ENCODE data around the gene COG4. TPM values are rescaled to one million over a fixed set of nuclear protein-coding genes. Genes with fewer than 3 reads are reported as not detected.
A peak's percentile ranks its signal among the peaks of the same experiment; 100 is the strongest.

The COG4 gene
- total RNA-seq, 6 experiments from 2014 or later: 24.5 to 32.9 (median 30.7) TPM

GRCh38 chr16:70520612-70521297, 2.6 kb downstream of the COG4 start:
- no peak overlapping the region for H3K27ac ChIP-seq
- peaks cover 0 to 18% (median 7%) of the 10 kb centered on the region in 4 donors for H3K4me1 ChIP-seq
- intact Hi-C loops (cut with DNase I): no loop called here
- ATAC-seq (no peak), DNase-seq (no peak)
- peaks cover 0 to 28% (median 18%) of the 10 kb centered on the region in 4 donors for H3K36me3 ChIP-seq
- H3K9me3 ChIP-seq: no peaks in the 10 kb centered on the region
- H3K4me3 ChIP-seq: no peak overlapping the region
- WGBS (ENCODE audit: insufficient coverage, low coverage, low lambda C conversion rate, missing lambda C conversion rate): 65% methylated on average over 8 of the region's 8 CpGs
- TF ChIP-seq POLR2A (IDR thresholded peaks at IDR 0.05) (no peak), CTCF (IDR thresholded peaks at IDR 0.05) (no peak)
- no peaks in the 10 kb centered on the region for H3K27me3 ChIP-seq

GRCh38 chr16:70512456-70512855, 10.9 kb downstream of the COG4 start:
- DNase-seq (no peak), ATAC-seq (peak in 1 of 4 donors; percentile 41)
- H3K36me3 ChIP-seq: peaks cover 0 to 97% (median 43%) of the 10 kb centered on the region in 4 donors
- H3K27ac ChIP-seq: no peak overlapping the region
- H3K4me1 ChIP-seq: no peaks in the 10 kb centered on the region
- no peaks in the 10 kb centered on the region for H3K9me3 ChIP-seq
- WGBS (ENCODE audit: insufficient coverage, low coverage, low lambda C conversion rate, missing lambda C conversion rate): 61% methylated on average over 5 of the region's 5 CpGs
- intact Hi-C loops (cut with DNase I): no loop called here
- H3K4me3 ChIP-seq: no peak overlapping the region
- H3K27me3 ChIP-seq: no peaks in the 10 kb centered on the region
- TF ChIP-seq POLR2A (IDR thresholded peaks at IDR 0.05) (no peak), CTCF (IDR thresholded peaks at IDR 0.05) (no peak)

GRCh38 chr16:70511833-70512232, 11.5 kb downstream of the COG4 start:
- no peak overlapping the region for H3K27ac ChIP-seq
- DNase-seq (no peak), ATAC-seq (no peak)
- peaks cover 0 to 97% (median 39%) of the 10 kb centered on the region in 4 donors for H3K36me3 ChIP-seq
- H3K4me3 ChIP-seq: no peak overlapping the region
- TF ChIP-seq POLR2A (IDR thresholded peaks at IDR 0.05) (no peak), CTCF (IDR thresholded peaks at IDR 0.05) (no peak)
- 100% methylated on average over 1 of the region's 1 CpG for WGBS (ENCODE audit: insufficient coverage, low coverage, low lambda C conversion rate, missing lambda C conversion rate)
- intact Hi-C loops (cut with DNase I): no loop called here
- H3K9me3 ChIP-seq: no peaks in the 10 kb centered on the region
- no peaks in the 10 kb centered on the region for H3K4me1 ChIP-seq
- no peaks in the 10 kb centered on the region for H3K27me3 ChIP-seq

GRCh38 chr16:70510216-70510615, 13.1 kb downstream of the COG4 start:
- DNase-seq: no peak
- H3K4me3 ChIP-seq: no peak overlapping the region
- H3K4me1 ChIP-seq: no peaks in the 10 kb centered on the region
- H3K9me3 ChIP-seq: no peaks in the 10 kb centered on the region
- no peak for ATAC-seq
- intact Hi-C loops (cut with DNase I): no loop called here
- H3K36me3 ChIP-seq: peaks cover 0 to 82% (median 32%) of the 10 kb centered on the region in 4 donors
- no CpG with 5 or more reads among the region's 3 CpGs for WGBS (ENCODE audit: insufficient coverage, low coverage, low lambda C conversion rate, missing lambda C conversion rate)
- no peak overlapping the region for H3K27ac ChIP-seq
- TF ChIP-seq POLR2A (IDR thresholded peaks at IDR 0.05) (no peak), CTCF (IDR thresholded peaks at IDR 0.05) (no peak)
- no peaks in the 10 kb centered on the region for H3K27me3 ChIP-seq
